IMR-90 (cell line): ENCODE results near the gene SV2B.

Source experiments
- CEBPB ChIP-seq: IDR thresholded peaks from 2 replicates; pipeline ENCODE4 v1.6.1; 2012; ENCODE audit warnings: low read depth, low read length, improper control_type of control experiment
- CTCF ChIP-seq: conservative IDR thresholded peaks from 2 replicates; pipeline ENCODE4 v1.5.1; 2012; ENCODE audit warnings: mild to moderate bottlenecking, low read depth, low read length, improper control_type of control experiment
- MXI1 ChIP-seq: IDR thresholded peaks from 2 replicates; pipeline ENCODE4 v1.6.1; 2012; ENCODE audit warnings: low read depth, mild to moderate bottlenecking, low read length, moderate library complexity, borderline replicate concordance
- POLR2A ChIP-seq: IDR thresholded peaks from 2 replicates; pipeline ENCODE4 v1.6.1; 2012; ENCODE audit warnings: mild to moderate bottlenecking, low read depth, low read length
- RCOR1 ChIP-seq: IDR thresholded peaks from 2 replicates; pipeline ENCODE4 v1.6.1; 2012; ENCODE audit warnings: mild to moderate bottlenecking, low read length, improper control_type of control experiment; ENCODE audit not compliant: insufficient replicate concordance
- USF2 ChIP-seq: fragments of 150-350 bp; IDR thresholded peaks from 2 replicates; pipeline ENCODE4 v1.6.1; 2017; ENCODE audit warnings: mild to moderate bottlenecking, antibody characterized with exemption, low read length, low read depth

- TF ChIP-seq CTCF (no peak), MXI1 (no peak), POLR2A (no peak), CEBPB (no peak), USF2 (no peak), RCOR1 (no peak)
These were observed 51.9 kb downstream of the SV2B start for GRCh38 chr15:91151781-91152563.
